Mesenchymal stem cell (in vitro differentiated cells and primary cell): ENCODE data around the gene PCNX3.

Source experiments
- DNase-seq: peaks from one replicate; pipeline ENCODE4 v3.0.0-alpha.2; 2013
- H2AFZ ChIP-seq: one replicate; pipeline ENCODE4 v1.6.1; 2013; ENCODE audit warnings: low read depth, mild to moderate bottlenecking, control low read depth, inconsistent platforms, low read length, moderate library complexity
- H2AK5ac ChIP-seq: 2 replicates; pipeline ENCODE4 v1.6.1; 2013; ENCODE audit warnings: low read length, moderate library complexity, mild to moderate bottlenecking, inconsistent platforms; ENCODE audit not compliant: severe bottlenecking
- H2BK120ac ChIP-seq: one replicate; pipeline ENCODE4 v1.6.1; 2013; ENCODE audit warnings: low read depth, mild to moderate bottlenecking, inconsistent platforms, low read length, moderate library complexity
- H2BK12ac ChIP-seq, 2 experiments: one replicate each; pipeline ENCODE4 v1.6.1; 2013; ENCODE audit warnings: inconsistent platforms in 2 of 2, low read length in 2 of 2, mild to moderate bottlenecking in 2 of 2, moderate library complexity in 2 of 2, control low read depth in 1 of 2
- H2BK15ac ChIP-seq: one replicate; pipeline ENCODE4 v1.6.1; 2013; ENCODE audit warnings: mild to moderate bottlenecking, low read depth, inconsistent platforms; ENCODE audit not compliant: poor library complexity, severe bottlenecking
- H2BK5ac ChIP-seq: 2 replicates; pipeline ENCODE4 v1.6.1; 2013; ENCODE audit warnings: low read depth, mild to moderate bottlenecking, low read length, control low read depth, inconsistent platforms; ENCODE audit not compliant: poor library complexity, severe bottlenecking
- H3K14ac ChIP-seq, 2 experiments: one replicate each; pipeline ENCODE4 v1.6.1; 2013; ENCODE audit warnings: inconsistent platforms in 2 of 2, low read length in 2 of 2, control low read depth in 1 of 2, mild to moderate bottlenecking in 1 of 2, moderate library complexity in 1 of 2
- H3K18ac ChIP-seq, 2 experiments: one replicate each; pipeline ENCODE4 v1.6.1; 2013; ENCODE audit warnings: inconsistent platforms in 2 of 2, low read length in 2 of 2, control low read depth in 1 of 2, low read depth in 1 of 2, mild to moderate bottlenecking in 1 of 2
- H3K23ac ChIP-seq, 2 experiments: one replicate each; pipeline ENCODE4 v1.6.1; 2013; ENCODE audit warnings: inconsistent platforms in 2 of 2, low read length in 2 of 2, mild to moderate bottlenecking in 2 of 2, moderate library complexity in 2 of 2, control low read depth in 1 of 2
- H3K27ac ChIP-seq: 2 replicates; pipeline ENCODE4 v1.5.1; 2013; ENCODE audit warnings: mild to moderate bottlenecking, moderate library complexity, low read length, control low read depth, inconsistent platforms; ENCODE audit not compliant: poor library complexity, severe bottlenecking
- H3K27me3 ChIP-seq, 2 experiments: 2 replicates each; pipeline versions ENCODE4 v1.6.1 to v1.7.0; 2013; ENCODE audit warnings: low read length in 2 of 2, mild to moderate bottlenecking in 2 of 2, moderate library complexity in 2 of 2, control low read depth in 1 of 2, inconsistent platforms in 1 of 2; ENCODE audit not compliant: control insufficient read depth in 1 of 2, insufficient read depth in 1 of 2
- H3K36me3 ChIP-seq, 2 experiments: 2 replicates each; pipeline versions ENCODE4 v1.6.1 to v1.7.0; 2013; ENCODE audit warnings: low read length in 2 of 2, control low read depth in 1 of 2, inconsistent platforms in 1 of 2, low read depth in 1 of 2, mild to moderate bottlenecking in 1 of 2; ENCODE audit not compliant: insufficient read depth in 2 of 2, control insufficient read depth in 1 of 2
- H3K4ac ChIP-seq, 2 experiments: one replicate each; pipeline ENCODE4 v1.6.1; 2013; ENCODE audit warnings: inconsistent platforms in 2 of 2, low read length in 2 of 2, mild to moderate bottlenecking in 2 of 2, moderate library complexity in 2 of 2, control low read depth in 1 of 2, low read depth in 1 of 2
- H3K4me1 ChIP-seq: 2 replicates; pipeline ENCODE4 v1.6.1; 2013; ENCODE audit warnings: low read depth, low read length, control low read depth; ENCODE audit not compliant: control insufficient read depth, insufficient read depth
- H3K4me2 ChIP-seq: 2 replicates; pipeline ENCODE4 v1.6.1; 2013; ENCODE audit warnings: low read length, mild to moderate bottlenecking, inconsistent platforms; ENCODE audit not compliant: poor library complexity, severe bottlenecking
- H3K4me3 ChIP-seq, 2 experiments: 2 replicates each; pipeline versions ENCODE4 v1.5.1 to v1.7.0; 2013; ENCODE audit warnings: low read length in 2 of 2, mild to moderate bottlenecking in 2 of 2, control low read depth in 1 of 2, low read depth in 1 of 2; ENCODE audit not compliant: insufficient read depth in 1 of 2
- H3K79me1 ChIP-seq: replicated peaks from 2 replicates; pipeline ENCODE4 v1.6.1; 2013; ENCODE audit warnings: mild to moderate bottlenecking, control low read depth, low read length, inconsistent platforms; ENCODE audit not compliant: poor library complexity, severe bottlenecking
- H3K9ac ChIP-seq: 2 replicates; pipeline ENCODE4 v1.7.0; 2013; ENCODE audit warnings: mild to moderate bottlenecking, low read length, moderate library complexity
- H3K9me3 ChIP-seq: 2 replicates; pipeline ENCODE4 v1.7.0; 2013; ENCODE audit warnings: mild to moderate bottlenecking, low read length; ENCODE audit not compliant: control insufficient read depth
- H4K8ac ChIP-seq: one replicate; pipeline ENCODE4 v1.6.1; 2013; ENCODE audit warnings: inconsistent platforms, mild to moderate bottlenecking, low read length, moderate library complexity
- H4K91ac ChIP-seq: one replicate; pipeline ENCODE4 v1.6.1; 2013; ENCODE audit warnings: mild to moderate bottlenecking, low read length, inconsistent platforms
- WGBS: methylation state at CpG from one replicate; pipeline ENCODE4 v1.1.7; 2013; ENCODE audit warnings: mixed read lengths; 5-methylcytosine and 5-hydroxymethylcytosine counted together

PCNX3 gene

DNA sequence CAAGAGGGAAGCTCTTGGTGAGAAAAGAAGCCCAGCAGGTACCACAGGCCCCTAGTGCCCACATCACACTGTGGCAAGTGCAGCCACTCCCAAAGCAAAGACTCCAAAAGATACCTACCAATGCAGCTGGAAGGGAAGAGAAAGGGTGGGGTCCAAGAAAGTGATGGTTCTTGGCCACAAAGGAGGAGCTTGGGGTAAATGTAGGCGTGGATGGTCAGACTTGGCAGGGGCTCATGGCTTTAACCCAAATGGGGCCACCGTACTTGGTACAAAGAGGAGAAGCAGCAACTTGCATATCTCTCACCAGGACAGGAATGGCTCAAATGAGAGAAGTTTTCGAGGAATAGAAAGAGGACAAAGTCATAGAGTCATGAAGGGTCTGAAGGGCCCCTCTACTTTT is 6.3 kb upstream of the PCNX3 start:
- H3K36me3 ChIP-seq, result peaks cover 42 to 77% of the 10 kb centered on the region in 2 experiments
- no peak overlapping the region for H3K18ac ChIP-seq
- DNase-seq, result no peak
- no peak overlapping the region for H2AFZ ChIP-seq
- no peak overlapping the region for H3K27ac ChIP-seq
- no peak overlapping the region for H2BK15ac ChIP-seq
- no peaks in the 10 kb centered on the region for H3K27me3 ChIP-seq
- whole genome bisulfite sequencing, result 94% methylated on average over 3 of the region's 3 CpGs
- H2AK5ac ChIP-seq, result no peak overlapping the region
- H3K4me3 ChIP-seq, result peak overlapping the region in 1 of 2 experiments; percentile 29
- H3K9me3 ChIP-seq, result no peaks in the 10 kb centered on the region
- no peak overlapping the region for H3K14ac ChIP-seq
- peak overlapping the region; percentile 22 for H3K9ac ChIP-seq
- no peak overlapping the region for H2BK120ac ChIP-seq
- H4K8ac ChIP-seq, result no peak overlapping the region
- H3K23ac ChIP-seq, result no peak overlapping the region
- no peak overlapping the region for H3K4ac ChIP-seq
- no peak overlapping the region for H4K91ac ChIP-seq
- peaks cover 62% of the 10 kb centered on the region for H3K4me1 ChIP-seq
- no peak overlapping the region for H3K4me2 ChIP-seq
- H2BK5ac ChIP-seq, result no peak overlapping the region
- H3K79me1 ChIP-seq, result peaks cover 34% of the 10 kb centered on the region
- H2BK12ac ChIP-seq, result no peak overlapping the region

DNA sequence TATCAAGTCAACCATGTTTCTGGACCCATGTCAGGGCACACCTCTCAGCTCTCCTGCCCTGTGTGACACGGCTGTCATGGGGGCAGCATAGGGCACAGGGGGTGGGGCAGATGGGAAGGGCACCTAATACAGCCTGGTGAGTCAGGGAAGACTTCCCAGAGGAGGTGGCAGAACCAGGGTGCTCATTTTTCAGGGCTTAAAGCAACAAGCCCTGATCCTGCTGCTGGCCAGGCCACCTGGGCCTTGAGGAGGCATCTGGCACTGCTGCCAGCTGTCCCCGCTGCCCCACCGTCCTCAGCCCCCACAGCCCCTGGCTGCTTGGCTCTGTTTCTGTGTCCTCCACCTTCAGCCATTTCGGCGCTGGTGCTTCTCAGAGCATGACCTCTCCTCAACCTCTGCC is 5.9 kb upstream of the PCNX3 start:
- Histone ChIP-seq H3K4ac (no peak overlapping the region), H4K8ac (no peak overlapping the region), H3K9me3 (no peaks in the 10 kb centered on the region), H3K23ac (no peak overlapping the region), H3K4me2 (no peak overlapping the region), H3K79me1 (peaks cover 34% of the 10 kb centered on the region), H3K14ac (no peak overlapping the region), H3K4me3 (peak overlapping the region in 1 of 2 experiments; percentile 29), H3K36me3 (peaks cover 38 to 72% of the 10 kb centered on the region in 2 experiments), H3K27ac (no peak overlapping the region), H2BK12ac (no peak overlapping the region), H3K9ac (peak overlapping the region; percentile 22), H4K91ac (no peak overlapping the region), H2BK120ac (no peak overlapping the region), H2BK5ac (no peak overlapping the region), H3K4me1 (peaks cover 60% of the 10 kb centered on the region), H2AFZ (no peak overlapping the region), H3K18ac (no peak overlapping the region), H2AK5ac (no peak overlapping the region), H2BK15ac (no peak overlapping the region), H3K27me3 (no peaks in the 10 kb centered on the region)
- WGBS, result 97% methylated on average over 5 of the region's 5 CpGs
- DNase-seq, result no peak

DNA sequence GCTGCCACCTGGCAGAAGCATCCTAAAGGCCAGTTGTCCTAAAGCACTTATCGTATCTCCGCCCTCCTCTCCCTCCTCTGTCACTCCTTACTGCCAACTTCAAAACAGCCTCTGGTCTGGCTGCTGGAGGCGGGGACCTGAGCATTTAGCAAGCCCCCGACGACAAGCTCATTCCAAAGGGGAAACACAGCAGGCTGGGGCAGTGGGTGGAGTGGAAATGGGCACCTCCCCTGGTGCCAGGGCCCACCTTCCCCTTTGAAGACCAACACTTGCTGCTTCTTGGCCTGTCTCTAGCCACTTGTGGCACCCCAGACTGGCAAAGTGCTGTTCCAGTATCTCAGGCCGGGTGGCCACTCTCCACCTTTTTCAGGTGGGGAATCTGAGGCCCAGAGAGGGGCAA is 5.2 kb upstream of the PCNX3 start:
- Histone ChIP-seq H3K4me3 (peak overlapping the region in 1 of 2 experiments; percentile 1), H2BK15ac (peak overlapping the region; percentile 55), H3K9ac (peak overlapping the region; percentile 38), H4K8ac (no peak overlapping the region), H3K18ac (no peak overlapping the region), H3K4me1 (peaks cover 56% of the 10 kb centered on the region), H4K91ac (no peak overlapping the region), H3K14ac (no peak overlapping the region), H2AFZ (no peak overlapping the region), H2BK120ac (peak overlapping the region; percentile 8), H2AK5ac (peak overlapping the region; percentile 75), H3K79me1 (peaks cover 27% of the 10 kb centered on the region), H3K4me2 (peak overlapping the region; percentile 33), H3K23ac (no peak overlapping the region), H3K36me3 (peaks cover 31 to 65% of the 10 kb centered on the region in 2 experiments), H2BK12ac (no peak overlapping the region), H3K27ac (no peak overlapping the region), H3K4ac (peak overlapping the region in 1 of 2 experiments; percentile 16), H3K9me3 (no peaks in the 10 kb centered on the region), H2BK5ac (no peak overlapping the region), H3K27me3 (no peaks in the 10 kb centered on the region)
- 61% methylated on average over 5 of the region's 6 CpGs for WGBS
- no peak for DNase-seq

DNA sequence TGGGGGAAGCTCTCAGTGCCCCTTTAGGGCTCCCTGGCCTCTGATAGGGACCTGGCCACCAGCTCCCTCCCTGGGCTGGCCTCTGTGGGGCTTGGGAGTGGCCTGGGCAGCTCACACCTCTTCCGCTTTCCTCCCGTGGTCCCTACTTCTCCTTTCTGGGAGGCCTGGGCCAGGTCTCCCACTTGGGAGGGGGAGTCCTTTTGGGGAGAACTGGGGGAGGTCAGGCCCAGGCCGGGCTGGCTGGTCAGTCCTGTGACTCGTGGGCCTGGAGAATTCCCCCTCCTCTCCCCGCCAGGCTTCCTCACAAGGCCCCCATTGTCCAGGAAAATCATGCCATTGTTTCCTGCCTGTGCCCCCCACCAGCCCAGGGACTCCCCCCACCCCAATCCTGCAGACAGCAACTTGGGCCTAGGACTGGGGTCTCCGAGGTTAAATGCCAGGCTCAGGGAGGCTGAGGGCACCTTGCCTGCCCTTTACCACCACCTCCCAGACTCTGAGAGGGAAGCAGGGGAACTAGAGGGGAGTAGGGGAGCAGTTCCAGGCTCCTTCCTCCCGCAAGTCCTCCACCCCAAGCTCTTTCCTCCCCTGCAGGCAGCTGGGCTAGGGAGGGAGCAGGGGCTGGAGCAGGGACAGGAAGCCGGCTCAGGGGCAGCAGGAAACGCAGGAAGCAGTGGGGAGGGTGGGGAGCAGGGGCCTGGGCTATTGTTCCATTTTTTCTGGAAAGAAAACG is 4.4 kb upstream of the PCNX3 start:
- Histone ChIP-seq H2BK15ac (peak overlapping the region; percentile 55), H2AK5ac (peak overlapping the region; percentile 75), H2BK5ac (no peak overlapping the region), H3K4me1 (peaks cover 51% of the 10 kb centered on the region), H3K4ac (peak overlapping the region; percentile 24 to 68), H3K36me3 (peaks cover 24 to 58% of the 10 kb centered on the region in 2 experiments), H3K4me3 (peak overlapping the region; percentile 38 to 96), H3K4me2 (peak overlapping the region; percentile 67), H3K23ac (peak overlapping the region in 1 of 2 experiments; percentile 53), H2BK120ac (no peak overlapping the region), H3K79me1 (peaks cover 21% of the 10 kb centered on the region), H3K14ac (peak overlapping the region in 1 of 2 experiments; percentile 79), H3K27me3 (no peaks in the 10 kb centered on the region), H3K9me3 (no peaks in the 10 kb centered on the region), H3K18ac (peak overlapping the region; percentile 46 to 56), H4K8ac (peak overlapping the region; percentile 12), H4K91ac (peak overlapping the region; percentile 55), H3K27ac (peak overlapping the region; percentile 81), H3K9ac (peak overlapping the region; percentile 50), H2AFZ (no peak overlapping the region), H2BK12ac (no peak overlapping the region)
- 41% methylated on average over 6 of the region's 10 CpGs for WGBS
- no peak for DNase-seq
